NOMO-1 (cell line): Measurements from ENCODE around the gene CNTRL.
"Not testable (repeated sequence)": the region's sequence is repeated elsewhere in the genome, so short reads cannot be mapped to it uniquely, and the experiment has no call there.

Experiments
- DNase-seq, 2 experiments: peaks; one replicate each; lab custom pipeline; 2025; ENCODE audit not compliant: unreplicated experiment in 2 of 2; lab: John Stamatoyannopoulos, UW

CNTRL gene

DNA sequence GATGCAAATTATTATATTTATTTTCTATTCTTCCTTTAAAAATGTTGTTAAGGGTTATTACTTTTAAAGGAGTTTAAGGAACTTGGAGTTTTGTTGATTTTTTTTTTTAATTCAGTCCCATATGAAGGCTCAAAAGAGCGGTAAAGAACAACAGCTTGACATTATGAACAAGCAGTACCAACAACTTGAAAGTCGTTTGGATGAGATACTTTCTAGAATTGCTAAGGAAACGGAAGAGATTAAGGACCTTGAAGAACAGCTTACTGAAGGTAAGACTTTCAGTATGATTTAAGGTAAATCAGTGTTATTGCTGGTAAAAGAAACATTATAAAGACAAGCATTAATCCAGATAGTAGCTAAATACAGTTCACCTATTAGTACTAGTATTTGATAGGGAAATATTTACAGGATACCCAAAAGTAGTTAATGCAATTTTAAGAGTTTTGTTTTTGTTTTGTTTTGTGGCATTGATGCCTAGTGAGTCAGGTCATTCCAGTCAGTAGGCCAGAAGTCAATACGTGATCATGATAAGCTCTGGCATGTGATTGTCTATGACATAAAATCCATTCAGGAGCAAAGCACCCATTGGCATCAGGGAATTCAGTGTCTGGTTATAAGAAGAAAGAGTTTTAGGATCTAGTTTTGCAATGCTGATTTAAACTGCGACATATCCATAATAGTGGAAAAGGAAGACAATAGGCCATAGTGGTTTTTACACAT, 49.2 kb downstream of the CNTRL start:
- no peak for DNase-seq

DNA sequence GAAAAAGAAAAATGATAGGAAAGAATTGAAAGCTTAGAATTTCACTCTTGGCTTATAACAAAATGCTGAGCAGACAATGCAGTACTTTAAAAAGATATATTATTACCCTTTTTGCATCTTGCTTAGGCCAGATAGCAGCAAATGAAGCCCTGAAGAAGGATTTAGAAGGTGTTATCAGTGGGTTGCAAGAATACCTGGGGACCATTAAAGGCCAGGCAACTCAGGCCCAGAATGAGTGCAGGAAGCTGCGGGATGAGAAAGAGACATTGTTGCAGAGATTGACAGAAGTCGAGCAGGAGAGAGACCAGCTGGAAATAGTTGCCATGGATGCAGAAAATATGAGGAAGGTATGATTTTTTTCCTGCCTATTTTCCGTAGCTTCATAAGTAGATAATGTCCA, 50.8 kb downstream of the CNTRL start:
- no peak for DNase-seq

GRCh38 chr9:121129384-121129783, 54.6 kb downstream of the CNTRL start:
- not testable (repeated sequence) for DNase-seq

DNA sequence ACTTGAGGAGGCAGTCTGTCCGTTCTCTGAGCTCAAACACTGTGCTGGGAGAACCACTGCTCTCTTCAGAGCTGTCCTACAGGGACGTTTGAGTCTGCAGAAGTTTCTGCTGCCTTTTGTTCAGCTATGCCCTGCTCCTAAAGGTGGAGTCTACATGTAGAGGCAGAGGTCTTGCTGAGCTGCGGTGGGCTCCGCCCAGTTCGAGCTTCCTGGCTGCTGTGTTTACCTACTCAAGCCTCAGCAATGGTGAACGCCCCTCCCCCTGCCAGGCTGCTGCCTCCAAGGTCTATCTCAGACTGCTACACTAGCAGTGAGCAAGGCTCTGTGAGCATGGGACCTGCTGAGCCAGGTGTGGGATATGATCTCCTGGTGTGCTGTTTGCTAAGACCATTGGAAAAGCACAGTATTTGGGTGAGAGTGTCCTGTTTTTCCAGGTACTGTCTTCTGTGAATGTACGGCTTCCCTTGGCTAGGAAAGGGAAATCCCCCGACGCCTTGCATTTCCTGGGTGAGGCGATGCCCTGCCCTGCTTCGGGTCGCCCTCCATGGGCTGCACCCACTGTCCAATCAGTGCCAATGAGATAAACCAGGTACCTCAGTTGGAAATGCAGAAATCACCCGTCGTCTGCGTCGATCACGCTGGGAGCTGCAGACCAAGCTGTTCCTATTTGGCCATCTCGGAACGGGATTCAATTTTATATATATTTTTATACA, 58.5 kb downstream of the CNTRL start:
- no peak for DNase-seq

DNA sequence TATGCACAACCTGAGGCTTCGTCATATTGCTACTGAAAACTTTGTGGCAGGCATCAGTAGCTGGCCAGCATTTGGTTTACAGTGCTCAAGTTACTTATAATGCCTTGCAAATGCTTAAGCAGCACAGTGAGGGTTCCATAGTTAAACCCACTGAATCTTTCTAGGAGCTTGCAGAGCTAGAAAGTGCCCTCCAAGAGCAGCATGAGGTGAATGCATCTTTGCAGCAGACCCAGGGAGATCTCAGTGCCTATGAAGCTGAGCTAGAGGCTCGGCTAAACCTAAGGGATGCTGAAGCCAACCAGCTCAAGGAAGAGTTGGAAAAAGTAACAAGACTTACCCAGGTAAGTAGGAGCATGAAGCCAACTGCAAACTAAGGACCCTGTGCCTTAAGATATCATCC, 60.9 kb downstream of the CNTRL start:
- DNase-seq = no peak

GRCh38 chr9:121138561-121138960, 63.8 kb downstream of the CNTRL start:
- no peak for DNase-seq

DNA sequence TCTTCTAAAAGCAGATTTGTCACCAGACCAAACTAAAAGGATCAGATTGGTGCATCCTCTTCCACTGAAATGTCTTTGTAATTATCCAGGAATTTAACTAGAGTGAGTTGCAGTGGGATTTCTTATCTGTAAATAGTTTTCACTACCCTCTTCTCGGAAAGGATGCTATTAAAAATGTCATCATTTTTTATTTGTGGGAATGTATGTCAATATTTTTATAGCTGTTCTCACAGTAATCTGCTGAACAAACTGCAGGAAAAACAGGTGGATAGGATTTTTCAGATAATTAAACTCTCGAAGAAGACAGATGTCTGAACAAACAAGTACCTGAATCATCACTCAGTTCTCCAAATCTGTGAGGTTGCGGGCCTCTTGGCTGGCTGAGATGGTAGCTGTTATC, 64.2 kb downstream of the CNTRL start:
- DNase-seq = no peak

DNA sequence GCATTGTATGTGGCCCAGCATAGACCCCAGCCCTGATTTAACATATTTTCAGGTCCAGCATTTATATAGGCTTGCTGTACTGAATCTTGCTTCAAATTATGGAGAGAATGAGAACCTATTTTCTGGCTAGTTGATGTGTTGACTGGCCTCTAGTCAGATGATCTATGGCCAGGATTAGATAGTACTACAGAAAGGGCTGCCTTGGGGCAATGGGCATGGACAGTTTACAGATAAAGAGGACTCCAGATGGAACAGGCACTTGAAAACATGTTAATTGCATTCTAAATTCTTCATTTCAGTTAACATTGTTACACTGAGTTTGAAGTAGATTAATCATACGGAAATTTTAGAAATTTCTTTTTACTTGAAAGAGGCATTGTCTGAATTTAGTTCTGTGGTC, 65.4 kb downstream of the CNTRL start:
- no peak for DNase-seq

DNA sequence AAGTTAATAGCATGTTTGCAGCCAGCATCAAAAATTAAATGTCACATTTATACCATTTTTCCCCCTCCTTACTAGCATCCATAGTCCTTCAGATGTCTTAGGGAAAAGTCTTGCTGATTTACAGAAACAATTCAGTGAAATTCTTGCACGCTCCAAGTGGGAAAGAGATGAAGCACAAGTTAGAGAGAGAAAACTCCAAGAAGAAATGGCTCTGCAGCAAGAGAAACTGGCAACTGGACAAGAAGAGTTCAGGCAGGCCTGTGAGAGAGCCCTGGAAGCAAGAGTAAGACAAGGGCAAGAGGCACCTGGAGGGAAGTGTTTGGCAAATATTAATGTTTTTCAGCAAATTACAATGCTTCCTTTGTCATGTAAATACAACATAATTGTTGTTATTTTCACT, 66.6 kb downstream of the CNTRL start:
- DNase-seq = no peak

DNA sequence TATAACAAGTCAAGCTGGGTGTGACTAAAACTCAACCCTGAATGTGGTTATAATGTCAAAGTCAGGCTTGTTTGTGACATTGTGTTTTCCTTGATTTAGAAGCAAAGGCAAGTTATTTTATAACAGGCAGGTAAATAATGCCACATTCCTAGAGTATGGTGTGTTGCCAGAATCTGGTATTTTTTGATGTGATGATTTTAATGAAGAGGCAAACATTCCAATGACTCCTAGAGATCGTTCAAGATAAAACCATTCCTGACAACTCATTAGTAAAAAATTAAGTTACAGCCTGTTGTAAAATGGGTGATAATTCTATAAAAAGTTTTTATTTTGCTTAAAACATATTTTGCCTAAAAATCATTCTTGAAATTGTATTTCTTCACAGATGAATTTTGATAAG, 67.0 kb downstream of the CNTRL start:
- no peak for DNase-seq

DNA sequence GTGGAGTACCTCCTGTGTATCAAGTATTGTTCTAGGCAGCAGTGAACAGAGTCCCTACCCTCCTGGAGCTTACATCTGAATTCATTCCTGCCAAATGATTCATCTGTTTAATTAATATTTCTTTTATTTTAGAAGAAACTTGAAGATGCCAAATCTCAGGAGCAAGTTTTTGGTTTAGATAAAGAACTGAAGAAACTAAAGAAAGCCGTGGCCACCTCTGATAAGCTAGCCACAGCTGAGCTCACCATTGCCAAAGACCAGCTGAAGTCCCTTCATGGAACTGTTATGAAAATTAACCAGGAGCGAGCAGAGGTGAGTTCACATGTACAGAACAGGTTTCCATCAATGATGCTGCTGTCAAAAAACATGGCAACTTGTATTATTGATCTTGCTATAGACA, 69.0 kb downstream of the CNTRL start:
- DNase-seq = no peak

DNA sequence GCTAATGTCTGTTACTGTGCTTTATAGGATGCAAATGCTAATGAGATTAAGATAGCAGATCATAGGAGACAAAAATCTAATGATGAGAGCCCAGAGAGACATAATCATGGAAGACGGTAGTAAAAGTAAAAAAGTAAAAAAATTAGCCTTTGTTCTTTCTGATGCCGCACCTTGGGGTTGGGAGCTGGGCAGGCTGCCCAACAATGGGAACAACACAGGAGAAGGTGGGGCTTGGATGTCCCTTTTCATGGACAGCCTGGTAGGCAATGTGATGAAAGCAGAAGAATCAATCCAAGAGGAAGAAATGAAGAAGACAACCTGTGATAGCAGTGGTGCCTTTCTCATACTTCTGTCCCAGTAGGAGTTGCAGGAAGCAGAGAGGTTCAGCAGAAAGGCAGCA, 69.7 kb downstream of the CNTRL start:
- DNase-seq = no peak

GRCh38 chr9:121150188-121150587, 75.4 kb downstream of the CNTRL start:
- no peak for DNase-seq

DNA sequence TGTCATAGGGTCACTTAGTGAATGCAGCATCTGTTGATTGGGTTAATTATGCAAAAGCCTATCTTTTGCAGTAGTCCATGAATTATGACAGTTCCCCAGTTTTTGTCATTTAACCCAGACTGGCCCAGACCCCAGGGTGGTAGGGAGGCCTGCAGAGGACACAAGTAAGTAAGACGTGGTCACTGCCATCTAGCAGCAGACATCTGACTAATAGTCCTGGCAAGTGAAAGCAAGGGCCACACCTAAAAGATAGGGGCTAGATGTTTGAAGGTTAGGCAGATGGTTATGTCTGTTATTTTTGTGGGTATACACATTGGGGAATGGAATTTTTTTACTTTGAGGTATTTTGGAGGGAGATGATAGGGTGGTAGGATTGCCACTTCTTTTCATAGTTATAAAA, 78.9 kb downstream of the CNTRL start:
- no peak for DNase-seq

GRCh38 chr9:121154782-121155181, 80.0 kb downstream of the CNTRL start:
- no peak for DNase-seq

DNA sequence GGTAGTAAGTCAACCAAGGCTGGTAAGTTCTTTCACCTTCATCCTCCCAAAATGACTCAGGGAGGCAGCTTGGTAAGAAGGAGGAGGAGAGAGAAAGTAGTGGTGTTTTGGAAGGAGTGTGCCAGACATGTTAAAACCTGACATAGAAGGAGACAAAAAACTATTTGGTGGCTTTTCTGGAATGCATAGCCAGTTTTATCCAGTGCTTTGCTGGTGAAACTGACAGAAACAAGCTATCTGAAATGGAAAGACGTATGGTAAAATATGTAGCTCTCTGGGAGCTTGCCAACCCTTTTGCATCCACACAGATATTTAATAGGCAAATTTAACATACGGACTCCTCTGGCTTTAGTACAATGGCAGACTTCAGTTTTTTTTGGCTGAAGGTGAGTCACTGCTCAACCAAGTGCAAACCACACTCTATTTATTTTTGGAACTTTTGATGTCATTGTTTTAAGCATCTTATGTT, 81.5 kb downstream of the CNTRL start:
- no peak for DNase-seq

DNA sequence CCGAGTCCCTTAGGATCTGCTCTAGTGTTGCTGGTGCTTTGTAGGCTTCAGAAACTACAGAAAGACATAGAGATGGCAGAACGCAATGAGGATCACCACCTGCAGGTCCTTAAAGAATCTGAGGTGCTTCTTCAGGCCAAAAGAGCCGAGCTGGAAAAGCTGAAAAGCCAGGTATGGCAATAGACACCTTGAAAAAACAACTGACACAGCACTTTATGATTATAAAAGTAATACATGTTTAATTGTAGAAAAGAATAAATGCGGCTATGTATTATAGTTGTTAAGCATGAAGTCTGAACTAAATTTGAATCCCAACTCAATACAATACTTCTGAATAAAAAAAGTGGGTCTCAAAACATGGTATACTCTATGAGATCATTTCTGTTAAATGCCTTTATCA, 83.2 kb downstream of the CNTRL start:
- no peak for DNase-seq

DNA sequence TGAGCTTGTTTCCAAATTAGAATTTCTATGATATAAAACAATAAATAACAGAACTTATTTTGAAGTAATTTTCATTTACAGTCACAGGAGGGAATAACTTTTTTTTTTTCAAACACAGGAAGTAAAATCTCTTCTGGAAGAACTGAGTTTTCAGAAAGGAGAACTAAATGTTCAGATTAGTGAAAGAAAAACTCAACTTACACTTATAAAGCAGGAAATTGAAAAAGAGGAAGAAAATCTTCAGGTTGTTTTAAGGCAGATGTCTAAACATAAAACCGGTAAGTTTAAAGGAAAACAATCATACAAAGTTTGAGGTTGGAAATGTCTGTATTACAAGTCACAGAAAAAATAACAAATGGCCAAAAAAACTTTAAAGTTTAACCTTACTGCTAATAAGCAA, 85.3 kb downstream of the CNTRL start:
- DNase-seq = peak; percentile 51 to 86

DNA sequence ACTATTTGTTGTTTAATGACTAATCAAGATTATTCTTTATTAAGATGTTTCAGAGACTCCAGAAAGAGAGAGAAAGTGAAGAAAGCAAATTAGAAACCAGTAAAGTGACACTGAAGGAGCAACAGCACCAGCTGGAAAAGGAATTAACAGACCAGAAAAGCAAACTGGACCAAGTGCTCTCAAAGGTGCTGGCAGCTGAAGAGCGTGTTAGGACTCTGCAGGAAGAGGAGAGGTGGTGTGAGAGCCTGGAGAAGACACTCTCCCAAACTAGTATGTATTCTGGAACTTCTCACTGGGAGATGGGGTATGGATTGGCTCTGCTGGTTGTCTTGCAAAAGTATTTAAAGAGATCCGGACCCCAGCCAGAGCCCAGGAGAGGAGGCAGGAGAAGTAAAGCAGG, 93.3 kb downstream of the CNTRL start:
- no peak for DNase-seq

GRCh38 chr9:121169094-121169601, 94.4 kb downstream of the CNTRL start:
- DNase-seq = no peak

GRCh38 chr9:121171236-121171635, 96.5 kb downstream of the CNTRL start:
- DNase-seq = no peak
